IPS-20b (cell line): ENCODE measurements around the gene REXO1.

Experiments
- H3K27ac ChIP-seq: one replicate; pipeline ENCODE4 v1.5.1; 2013; ENCODE audit warnings: low read length
- H3K27me3 ChIP-seq: 2 replicates; pipeline ENCODE4 v1.6.1; 2013; ENCODE audit warnings: mild to moderate bottlenecking, low read length, inconsistent platforms; ENCODE audit not compliant: insufficient read depth
- H3K36me3 ChIP-seq: 2 replicates; pipeline ENCODE4 v1.6.1; 2013; ENCODE audit warnings: low read depth, mild to moderate bottlenecking, inconsistent platforms, low read length, moderate library complexity; ENCODE audit not compliant: insufficient read depth
- H3K4me1 ChIP-seq: 2 replicates; pipeline ENCODE4 v1.6.1; 2013; ENCODE audit warnings: mild to moderate bottlenecking, control low read depth, inconsistent platforms, low read length, moderate library complexity; ENCODE audit not compliant: insufficient read depth
- H3K4me3 ChIP-seq: 2 replicates; pipeline ENCODE4 v1.5.1; 2013; ENCODE audit warnings: mild to moderate bottlenecking, low read length, inconsistent platforms
- H3K9ac ChIP-seq: 2 replicates; pipeline ENCODE4 v1.6.1; 2013; ENCODE audit warnings: low read depth, mild to moderate bottlenecking, inconsistent platforms, low read length, moderate library complexity
- H3K9me3 ChIP-seq: 2 replicates; pipeline ENCODE4 v1.6.1; 2013; ENCODE audit warnings: mild to moderate bottlenecking, low read depth, low read length, inconsistent platforms; ENCODE audit not compliant: insufficient read depth

REXO1 gene

GRCh38 chr19:1770866-1771576 is 77.3 kb downstream of the REXO1 start:
- no peaks in the 10 kb centered on the region; the same call in 1 of the 2 replicates for H3K4me1 ChIP-seq
- H3K27ac ChIP-seq, result no peak overlapping the region
- no peaks in the 10 kb centered on the region for H3K36me3 ChIP-seq
- peaks cover 6% of the 10 kb centered on the region; the same call in 1 of the 2 replicates for H3K9me3 ChIP-seq
- H3K27me3 ChIP-seq, result peaks cover 90% of the 10 kb centered on the region
- H3K9ac ChIP-seq, result no peak overlapping the region
- no peak overlapping the region for H3K4me3 ChIP-seq

GRCh38 chr19:1769645-1769985 is 78.7 kb downstream of the REXO1 start:
- no peak overlapping the region for H3K4me3 ChIP-seq
- no peaks in the 10 kb centered on the region; the same call in 1 of the 2 replicates for H3K4me1 ChIP-seq
- peaks cover 90% of the 10 kb centered on the region for H3K27me3 ChIP-seq
- H3K36me3 ChIP-seq, result no peaks in the 10 kb centered on the region
- no peak overlapping the region for H3K9ac ChIP-seq
- peaks cover 6% of the 10 kb centered on the region; the same call in 1 of the 2 replicates for H3K9me3 ChIP-seq
- H3K27ac ChIP-seq, result no peak overlapping the region

DNA sequence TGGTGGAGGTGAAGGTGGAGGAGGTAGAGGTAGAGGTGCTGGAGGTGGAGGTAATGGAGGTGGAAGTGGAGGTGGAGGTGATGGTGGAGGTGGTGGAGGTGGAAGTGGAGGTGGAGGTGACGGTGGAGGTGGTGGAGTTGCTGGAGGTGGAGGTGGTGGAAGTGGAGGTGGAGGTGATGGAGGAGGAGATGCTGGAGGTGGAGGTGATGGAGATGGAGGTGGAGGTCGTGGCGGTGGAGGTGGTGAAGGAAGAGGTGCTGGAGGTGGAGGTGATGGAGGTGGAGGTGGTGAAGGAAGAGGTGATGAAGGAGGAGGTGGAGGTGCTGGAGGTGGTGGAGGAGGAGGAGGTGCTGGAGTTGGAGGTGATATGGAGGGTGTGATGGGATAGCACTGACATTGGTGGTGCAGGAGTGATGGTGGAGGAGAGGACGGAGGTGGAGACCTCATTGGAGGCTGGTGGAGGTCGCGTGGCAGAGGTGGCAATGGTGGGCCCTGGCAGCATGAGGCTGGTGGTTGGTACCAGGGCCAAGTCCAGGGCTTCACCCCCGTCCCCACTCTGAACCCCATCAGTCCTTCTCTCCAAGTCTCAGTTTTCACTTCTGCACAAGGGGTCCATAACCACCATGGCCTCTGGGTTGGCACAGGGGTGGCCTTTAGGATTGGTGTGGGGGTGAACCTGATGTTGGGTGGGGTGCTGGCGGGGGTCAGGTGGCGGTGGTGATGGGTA is 79.2 kb downstream of the REXO1 start:
- Histone ChIP-seq H3K9me3 (peaks cover 6% of the 10 kb centered on the region; the same call in 1 of the 2 replicates), H3K27me3 (peaks cover 90% of the 10 kb centered on the region), H3K4me1 (no peaks in the 10 kb centered on the region; the same call in 1 of the 2 replicates), H3K36me3 (no peaks in the 10 kb centered on the region), H3K9ac (no peak overlapping the region), H3K27ac (no peak overlapping the region), H3K4me3 (no peak overlapping the region)

- no peaks in the 10 kb centered on the region for H3K36me3 ChIP-seq
- H3K27ac ChIP-seq, result no peak overlapping the region
- peaks cover 6% of the 10 kb centered on the region; the same call in 1 of the 2 replicates for H3K9me3 ChIP-seq
- no peak overlapping the region for H3K9ac ChIP-seq
- peaks cover 90% of the 10 kb centered on the region for H3K27me3 ChIP-seq
- H3K4me3 ChIP-seq, result no peak overlapping the region
- no peaks in the 10 kb centered on the region; the same call in 1 of the 2 replicates for H3K4me1 ChIP-seq
Measured at GRCh38 chr19:1768248-1768647, 80.0 kb downstream of the REXO1 start.

GRCh38 chr19:1767464-1767933 is 80.8 kb downstream of the REXO1 start:
- no peaks in the 10 kb centered on the region for H3K36me3 ChIP-seq
- H3K27me3 ChIP-seq, result peaks cover 92% of the 10 kb centered on the region
- no peak overlapping the region for H3K9ac ChIP-seq
- H3K9me3 ChIP-seq, result peaks cover 6% of the 10 kb centered on the region; the same call in 1 of the 2 replicates
- H3K4me3 ChIP-seq, result no peak overlapping the region
- H3K4me1 ChIP-seq, result no peaks in the 10 kb centered on the region; the same call in 1 of the 2 replicates
- no peak overlapping the region for H3K27ac ChIP-seq

DNA sequence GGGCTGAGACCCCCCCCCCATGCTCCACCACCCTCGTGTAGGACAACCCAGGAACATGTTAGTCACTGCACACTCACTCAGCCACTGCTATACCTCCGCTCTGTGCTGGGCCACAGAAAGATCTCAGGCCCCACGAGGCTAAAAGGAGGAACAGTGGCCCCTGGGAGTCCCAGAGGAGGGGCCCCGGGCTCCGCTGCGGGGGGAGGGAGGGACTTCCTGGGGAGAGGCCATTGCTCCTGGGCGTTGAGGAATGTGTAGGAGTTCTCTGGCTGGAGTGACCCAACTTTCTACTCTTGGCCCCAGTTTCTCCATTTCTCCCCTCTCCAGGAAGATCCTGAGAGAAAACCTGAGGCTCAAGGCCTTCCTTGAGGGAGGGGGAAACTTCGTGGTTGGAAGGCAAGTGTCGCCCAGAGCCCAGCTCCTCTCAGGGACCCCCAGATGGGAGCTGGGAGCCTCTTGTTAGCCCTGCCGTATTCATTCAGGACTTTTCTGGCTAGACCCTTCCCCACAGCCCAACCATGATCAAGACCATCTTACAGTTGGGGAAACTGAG is 81.4 kb downstream of the REXO1 start:
- peaks cover 6% of the 10 kb centered on the region; the same call in 1 of the 2 replicates for H3K9me3 ChIP-seq
- H3K9ac ChIP-seq, result no peak overlapping the region
- H3K27me3 ChIP-seq, result peaks cover 98% of the 10 kb centered on the region
- no peaks in the 10 kb centered on the region; the same call in 1 of the 2 replicates for H3K4me1 ChIP-seq
- no peak overlapping the region for H3K4me3 ChIP-seq
- no peaks in the 10 kb centered on the region for H3K36me3 ChIP-seq
- H3K27ac ChIP-seq, result no peak overlapping the region

- no peaks in the 10 kb centered on the region; the same call in 1 of the 2 replicates for H3K4me1 ChIP-seq
- peaks cover 100% of the 10 kb centered on the region for H3K27me3 ChIP-seq
- no peak overlapping the region for H3K4me3 ChIP-seq
Measured at GRCh38 chr19:1765904-1766799, 82.1 kb downstream of the REXO1 start.

More at GRCh38 chr19:1765904-1766799, 82.1 kb downstream of the REXO1 start:
- no peak overlapping the region for H3K9ac ChIP-seq
- no peaks in the 10 kb centered on the region for H3K36me3 ChIP-seq
- peaks cover 6% of the 10 kb centered on the region; the same call in 1 of the 2 replicates for H3K9me3 ChIP-seq
- no peak overlapping the region for H3K27ac ChIP-seq
